CD4-positive, alpha-beta T cell treated with Interleukin-4 for 4 hours (primary cell): ENCODE measurements around the gene TRIM46.

Experiments
- DNase-seq: peaks from one replicate; pipeline ENCODE4 v3.0.0-alpha.2; 2020

Gene TRIM46

GRCh38 chr1:155173478-155174323 is at the start of gene TRIM46:
TRIM46 (plus strand) TSS chr1:155173849; CDS start chr1:155173967, 118 bp downstream.
- peak; percentile 83 for DNase-seq

DNA sequence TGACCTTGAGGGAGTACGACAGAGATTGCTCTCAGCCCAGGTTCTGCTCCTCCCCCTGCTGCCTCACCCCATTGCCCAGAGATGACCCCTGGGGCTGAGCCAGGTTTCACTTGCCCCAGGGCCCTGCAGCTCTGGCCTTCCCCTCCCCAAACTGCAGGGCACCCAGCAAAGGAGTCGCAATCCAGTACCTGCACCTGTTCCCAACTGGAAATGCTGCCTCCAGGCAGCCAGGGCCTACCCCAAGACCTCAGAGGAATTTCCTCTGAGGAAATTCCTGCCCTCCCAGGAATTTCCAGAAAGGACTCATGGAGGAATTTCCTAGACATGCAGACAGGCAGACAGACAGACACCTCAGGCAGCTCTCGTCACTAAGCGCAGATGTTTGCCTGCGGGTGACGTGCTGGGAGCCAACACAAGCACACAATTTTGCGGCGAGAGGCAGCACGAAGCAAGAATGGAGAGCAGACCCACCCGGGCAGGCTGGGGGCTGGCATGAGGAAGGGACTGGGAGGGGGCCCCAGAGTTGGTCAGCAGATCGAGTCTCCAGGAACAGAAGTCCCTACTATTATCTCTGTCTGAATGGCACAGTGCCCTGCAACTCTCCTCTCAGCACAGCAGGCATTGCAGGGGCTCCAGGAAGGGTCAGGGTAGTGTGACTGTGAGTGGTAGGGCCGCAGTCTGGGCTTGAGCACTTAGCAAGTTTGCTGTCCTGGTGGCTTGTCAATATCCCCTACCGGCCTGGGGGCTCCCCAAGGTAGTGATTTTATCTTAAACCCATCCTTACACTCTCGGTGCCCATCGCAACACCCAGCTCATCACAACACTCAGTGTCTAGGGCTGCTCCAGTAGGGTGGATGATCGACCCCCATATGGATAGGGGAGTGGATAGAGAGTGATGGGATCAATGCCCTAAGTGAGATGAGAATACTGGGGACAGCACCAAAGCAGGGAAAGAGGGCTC is 48.9 kb upstream of the TRIM46 start:
- no peak for DNase-seq

GRCh38 chr1:155125511-155125945 is 48.1 kb upstream of the TRIM46 start:
- no peak for DNase-seq

GRCh38 chr1:155125946-155126555 is 47.6 kb upstream of the TRIM46 start:
- DNase-seq, result no peak

- peak; percentile 39 for DNase-seq
These were observed 47.0 kb upstream of the TRIM46 start for GRCh38 chr1:155126556-155127104.

DNA sequence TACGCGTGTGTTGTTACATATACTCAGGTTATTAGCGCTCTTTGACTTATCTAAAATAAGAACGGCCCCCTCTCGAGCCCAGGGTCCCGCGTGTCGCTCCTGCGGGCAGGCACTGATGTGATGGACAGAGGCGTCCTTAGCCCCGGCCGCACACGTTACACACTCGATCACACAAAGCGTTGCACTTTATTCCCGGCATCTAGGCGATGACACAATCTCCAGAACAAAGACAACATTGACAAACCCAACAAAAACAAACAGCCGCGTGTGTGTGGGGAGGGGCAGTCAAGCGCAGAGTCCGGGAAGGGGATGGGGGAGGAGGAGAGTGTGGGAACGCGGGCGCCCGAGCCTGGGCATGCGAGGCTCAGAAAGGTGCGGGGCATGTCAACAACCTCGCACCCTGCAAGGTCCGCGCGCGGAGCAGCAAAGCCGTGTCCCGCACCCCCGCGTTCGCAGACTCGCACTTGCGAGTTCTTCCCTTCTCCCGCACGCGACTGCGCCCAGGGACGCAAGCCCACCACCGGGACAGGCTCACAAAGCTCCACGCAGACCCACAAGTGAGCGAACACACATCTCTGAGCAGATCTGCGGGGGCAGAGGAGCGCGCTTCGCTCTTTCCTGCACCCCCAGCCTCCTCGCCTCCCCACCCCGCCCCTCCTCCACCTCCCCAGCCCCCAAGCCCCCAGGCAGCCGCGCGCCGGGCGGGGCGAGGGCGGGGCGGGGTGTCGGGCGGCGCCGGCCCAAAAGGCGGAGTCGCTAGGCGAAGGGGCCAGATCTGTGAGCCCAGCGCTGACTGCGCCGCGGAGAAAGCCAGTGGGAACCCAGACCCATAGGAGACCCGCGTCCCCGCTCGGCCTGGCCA is 46.3 kb upstream of the TRIM46 start, which contains the start of gene EFNA1:
TSS of gene EFNA1 (plus strand) at position 772 of the 862 bp plus-strand sequence. CDS start 102 bp downstream, outside the sequence.
- DNase-seq, result peak; percentile 5

DNA sequence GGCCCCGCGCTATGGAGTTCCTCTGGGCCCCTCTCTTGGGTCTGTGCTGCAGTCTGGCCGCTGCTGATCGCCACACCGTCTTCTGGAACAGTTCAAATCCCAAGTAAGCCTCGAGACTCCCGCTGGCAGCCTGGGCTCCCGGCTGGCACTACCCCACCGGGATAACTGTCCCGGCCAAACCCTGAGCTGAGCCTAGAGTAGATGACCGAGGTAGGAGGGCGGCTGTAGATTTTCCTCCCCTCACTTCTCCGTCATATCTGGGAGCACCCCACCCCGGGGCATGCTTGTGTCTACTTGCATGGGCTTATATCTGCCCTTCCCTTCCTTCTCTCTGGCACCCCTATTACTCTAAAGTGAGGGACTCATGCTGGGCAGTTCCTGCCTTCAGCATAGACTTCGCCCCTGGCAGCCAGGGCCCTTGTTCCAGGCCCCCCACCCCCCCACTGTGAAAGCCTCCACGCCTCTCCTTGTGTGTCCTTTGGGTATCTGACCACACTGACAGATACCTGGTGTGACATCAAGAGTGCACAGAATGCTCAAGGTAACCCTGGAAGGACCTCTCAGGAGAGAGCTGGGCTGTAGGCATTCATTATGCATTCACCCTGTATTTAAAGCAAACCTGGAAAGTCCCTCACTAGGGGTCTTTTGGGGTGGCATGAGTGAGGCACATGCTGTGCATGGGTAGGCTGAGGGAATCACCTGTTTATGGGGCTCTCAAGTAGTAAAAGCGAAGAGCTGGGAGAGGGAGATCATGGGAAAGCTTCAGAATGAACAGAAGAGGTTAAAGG is 45.5 kb upstream of the TRIM46 start:
- no peak for DNase-seq

DNA sequence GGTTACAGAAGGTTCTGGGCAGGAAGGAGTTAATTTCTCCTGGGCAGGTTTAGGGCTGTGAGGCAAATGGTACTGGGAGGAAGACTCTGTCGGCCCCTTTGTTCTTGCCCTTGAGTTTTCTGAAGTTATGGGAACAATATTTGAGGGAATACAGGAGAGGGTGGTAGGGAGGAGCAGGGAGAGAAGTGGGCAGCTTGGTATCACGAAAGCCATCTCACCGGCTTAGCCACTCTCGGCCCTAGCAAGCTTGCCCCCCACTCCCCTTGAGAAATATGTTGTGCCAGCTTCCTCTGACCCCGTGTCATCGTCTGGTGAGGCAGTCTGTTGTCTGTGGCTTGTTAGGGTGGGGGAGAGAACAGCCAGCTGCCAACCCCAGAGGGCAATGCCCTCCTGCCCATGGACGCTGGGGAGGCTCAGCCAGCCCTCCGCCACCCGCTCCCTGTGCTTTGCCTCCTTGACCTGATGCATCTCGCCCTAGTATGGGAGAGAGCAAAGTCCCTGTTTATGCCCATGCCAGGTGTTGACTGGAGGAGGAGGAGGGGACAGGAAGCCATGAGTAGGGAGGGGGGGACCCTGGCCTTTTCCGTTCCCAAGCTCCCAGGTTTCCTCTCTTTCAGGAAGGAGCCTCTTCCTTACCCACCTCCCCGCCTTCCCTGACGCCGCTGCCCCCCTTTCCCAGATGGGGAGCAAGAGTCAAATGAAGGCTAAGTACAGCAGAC is 44.7 kb upstream of the TRIM46 start:
- DNase-seq, result no peak

GRCh38 chr1:155130272-155131006 is 43.2 kb upstream of the TRIM46 start:
- no peak for DNase-seq

- DNase-seq, result no peak
These were observed 42.4 kb upstream of the TRIM46 start for GRCh38 chr1:155131285-155131684.

GRCh38 chr1:155131856-155132255 is 41.8 kb upstream of the TRIM46 start:
- DNase-seq, result no peak

DNA sequence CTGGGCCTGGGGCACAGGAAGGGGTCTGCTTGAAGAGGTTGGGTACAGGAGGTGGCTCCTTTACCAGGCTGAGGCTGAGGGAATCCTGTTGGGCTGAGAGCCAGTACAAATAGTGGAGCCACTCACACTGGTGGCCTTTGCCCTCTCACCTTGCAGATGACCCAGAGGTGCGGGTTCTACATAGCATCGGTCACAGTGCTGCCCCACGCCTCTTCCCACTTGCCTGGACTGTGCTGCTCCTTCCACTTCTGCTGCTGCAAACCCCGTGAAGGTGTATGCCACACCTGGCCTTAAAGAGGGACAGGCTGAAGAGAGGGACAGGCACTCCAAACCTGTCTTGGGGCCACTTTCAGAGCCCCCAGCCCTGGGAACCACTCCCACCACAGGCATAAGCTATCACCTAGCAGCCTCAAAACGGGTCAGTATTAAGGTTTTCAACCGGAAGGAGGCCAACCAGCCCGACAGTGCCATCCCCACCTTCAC is 39.8 kb upstream of the TRIM46 start:
- DNase-seq, result no peak

DNA sequence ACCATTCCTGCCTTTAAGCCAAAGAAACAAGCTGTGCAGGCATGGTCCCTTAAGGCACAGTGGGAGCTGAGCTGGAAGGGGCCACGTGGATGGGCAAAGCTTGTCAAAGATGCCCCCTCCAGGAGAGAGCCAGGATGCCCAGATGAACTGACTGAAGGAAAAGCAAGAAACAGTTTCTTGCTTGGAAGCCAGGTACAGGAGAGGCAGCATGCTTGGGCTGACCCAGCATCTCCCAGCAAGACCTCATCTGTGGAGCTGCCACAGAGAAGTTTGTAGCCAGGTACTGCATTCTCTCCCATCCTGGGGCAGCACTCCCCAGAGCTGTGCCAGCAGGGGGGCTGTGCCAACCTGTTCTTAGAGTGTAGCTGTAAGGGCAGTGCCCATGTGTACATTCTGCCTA is 39.3 kb upstream of the TRIM46 start:
- no peak for DNase-seq

DNA sequence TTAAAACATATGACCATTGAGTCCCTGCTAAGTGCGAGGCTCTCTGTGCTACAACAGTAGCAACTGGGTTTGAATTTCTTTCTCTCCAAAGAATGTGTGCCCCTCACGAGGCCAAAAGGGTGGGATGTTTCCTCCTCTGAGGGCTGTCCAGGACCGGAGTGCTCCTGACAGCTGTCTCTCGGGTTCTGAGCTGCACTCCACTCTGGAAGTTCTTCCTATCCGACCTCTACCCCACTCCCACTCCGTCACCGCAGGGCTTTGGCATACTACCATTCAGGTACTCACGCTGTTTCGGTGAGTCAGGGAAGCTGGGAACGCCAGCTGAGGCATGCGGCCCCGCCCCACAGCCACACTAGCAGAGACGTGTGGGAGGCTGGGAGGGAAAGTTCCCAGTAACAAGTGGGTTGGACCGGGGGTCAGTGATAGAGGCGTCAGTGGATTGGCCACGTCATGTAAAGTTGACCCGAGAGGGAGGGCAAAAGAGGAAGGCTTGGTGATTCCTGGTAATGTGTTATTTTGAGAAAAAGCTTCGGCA is 38.7 kb upstream of the TRIM46 start:
- peak; percentile 49 for DNase-seq

- peak; percentile 86 for DNase-seq
These were observed 38.1 kb upstream of the TRIM46 start, which contains the start of gene SLC50A1 for GRCh38 chr1:155135415-155136028. SLC50A1 (plus strand) TSS chr1:155135852; CDS start chr1:155135912, 60 bp downstream.

DNA sequence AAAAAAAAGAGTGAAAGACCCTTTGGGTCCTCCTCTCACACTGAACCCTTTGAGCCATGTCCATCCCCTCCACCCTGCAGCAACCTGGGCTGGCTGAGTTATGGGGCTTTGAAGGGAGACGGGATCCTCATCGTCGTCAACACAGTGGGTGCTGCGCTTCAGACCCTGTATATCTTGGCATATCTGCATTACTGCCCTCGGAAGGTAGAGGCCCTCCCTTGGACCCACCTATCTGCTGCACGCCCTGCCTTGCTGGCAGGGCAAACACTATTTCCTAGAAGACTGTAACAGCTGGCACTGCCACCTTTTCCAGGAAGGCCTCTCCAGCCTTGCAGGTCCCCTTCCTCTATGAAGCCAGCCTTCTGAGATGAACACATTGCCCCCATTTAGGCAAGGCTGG is 36.9 kb upstream of the TRIM46 start:
- DNase-seq, result no peak

DNA sequence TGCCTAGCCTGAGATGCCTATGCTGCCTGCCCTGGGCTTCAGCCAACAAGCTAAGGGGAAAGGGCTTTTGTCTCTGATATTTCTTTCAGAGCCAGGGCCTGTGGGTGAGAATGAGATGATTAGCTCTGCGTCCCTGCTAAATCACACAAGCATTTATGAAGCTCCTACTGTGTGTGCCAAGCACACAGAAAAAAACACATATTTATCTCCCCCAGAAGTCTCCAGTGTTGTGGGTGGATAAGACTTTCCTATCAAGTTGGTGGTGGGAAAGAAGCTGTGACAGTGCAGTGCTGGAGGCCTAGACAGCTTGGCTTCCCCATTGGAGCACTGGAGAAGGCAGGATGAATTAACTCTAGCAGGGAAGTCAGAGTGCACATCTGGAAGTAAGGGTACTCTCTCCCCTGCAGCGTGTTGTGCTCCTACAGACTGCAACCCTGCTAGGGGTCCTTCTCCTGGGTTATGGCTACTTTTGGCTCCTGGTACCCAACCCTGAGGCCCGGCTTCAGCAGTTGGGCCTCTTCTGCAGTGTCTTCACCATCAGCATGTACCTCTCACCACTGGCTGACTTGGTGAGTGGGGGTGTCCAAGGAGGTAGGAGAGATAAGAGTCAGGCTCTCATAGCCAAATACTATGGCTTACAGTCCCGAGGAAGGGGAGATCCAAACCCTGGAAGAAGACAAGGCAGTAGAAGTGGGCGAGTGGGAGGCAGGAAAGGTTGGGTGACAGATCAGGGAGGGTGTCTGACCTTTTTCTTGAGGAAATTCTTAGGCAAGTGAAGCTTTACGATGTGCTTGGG is 36.3 kb upstream of the TRIM46 start:
- no peak for DNase-seq
